Vagina (tissue), 2 donors: Measurements from ENCODE around the gene PRM1. TPM values are rescaled to one million over a fixed set of nuclear protein-coding genes. Genes with fewer than 3 reads are reported as not detected.

ENCODE experiments used
- DNase-seq, 2 donors: peaks; one replicate each; pipeline ENCODE4 v3.0.0-alpha.2; 2017; ENCODE audit errors: extremely low spot score in 2 of 2
- H3K27ac ChIP-seq: fragments of 200-600 bp; sonication (generic); one replicate; pipeline ENCODE4 v1.5.1; 2019
- H3K27me3 ChIP-seq: fragments of 200-600 bp; sonication (generic); one replicate; pipeline ENCODE4 v1.5.1; 2019
- H3K36me3 ChIP-seq, 2 donors: fragments of 200-600 bp; sonication (generic); one replicate each; pipeline ENCODE4 v1.5.1; 2017 to 2019
- H3K4me1 ChIP-seq: fragments of 200-600 bp; sonication (generic); one replicate; pipeline ENCODE4 v1.5.1; 2019
- H3K4me3 ChIP-seq, 2 donors: fragments of 200-600 bp; sonication (generic); 1 replicate in 1 of 2; 2 replicates in 1 of 2; pipeline ENCODE4 v1.5.1; 2016 to 2019
- H3K9me3 ChIP-seq: fragments of 200-600 bp; sonication (generic); one replicate; pipeline ENCODE4 v1.5.1; 2019
- CTCF ChIP-seq, 3 experiments: fragments of 450-650 bp in 2 of 3; fragments of 200-600 bp in 1 of 3; sonication (generic) in 1 of 3; IDR thresholded peaks; one replicate each; pipeline ENCODE4 v1.5.1; 2017 to 2019; ENCODE audit warnings: antibody characterized with exemption in 3 of 3, mild to moderate bottlenecking in 2 of 3, moderate library complexity in 2 of 3
- POLR2A ChIP-seq, 2 donors: fragments of 450-650 bp; IDR thresholded peaks; one replicate each; pipeline ENCODE4 v1.6.1; 2017; ENCODE audit warnings: antibody characterized with exemption in 2 of 2, mild to moderate bottlenecking in 2 of 2, moderate library complexity in 2 of 2
- POLR2AphosphoS5 ChIP-seq, 2 donors: sonication (generic); formaldehyde crosslinking; IDR thresholded peaks; one replicate each; pipeline ENCODE4 v1.9.0; 2017; ENCODE audit warnings: antibody characterized with exemption in 2 of 2, mild to moderate bottlenecking in 2 of 2, low read depth in 1 of 2; ENCODE audit not compliant: insufficient read depth in 1 of 2
- intact Hi-C: fragments of 100-400 bp; cut with DNase I; formaldehyde crosslinking; loops from one replicate; pipeline ENCODE4 v1.15.1; 2023
- total RNA-seq: library from RNA; depleted of rRNA; stranded (reverse); fragments of >200 nt; gene quantifications from one replicate; pipeline ENCODE4 v1.2.3, GENCODE V29; 2016

Gene PRM1
- total RNA-seq, 1 donor from 2014 or later = not detected

- TF ChIP-seq POLR2A (IDR thresholded peaks at IDR 0.05) (no peak), POLR2AphosphoS5 (IDR thresholded peaks at IDR 0.05; ENCODE audit: insufficient read depth in 1 of 2, low read depth in 1 of 2) (no peak), CTCF (IDR thresholded peaks at IDR 0.05) (no peak)
- intact Hi-C loops = no loop called here
- no peaks in the 10 kb centered on the region for H3K27me3 ChIP-seq
Observed at GRCh38 chr16:11306381-11306780, 25.3 kb upstream of the PRM1 start.

GRCh38 chr16:11303405-11304138 is 22.4 kb upstream of the PRM1 start:
- intact Hi-C loops = no loop called here
- Histone ChIP-seq H3K27ac (no peak overlapping the region), H3K36me3 (no peaks in the 10 kb centered on the region), H3K4me1 (no peaks in the 10 kb centered on the region), H3K27me3 (no peaks in the 10 kb centered on the region), H3K9me3 (no peaks in the 10 kb centered on the region), H3K4me3 (no peak overlapping the region)
- DNase-seq = no peak
- TF ChIP-seq POLR2AphosphoS5 (IDR thresholded peaks at IDR 0.05; ENCODE audit: insufficient read depth in 1 of 2, low read depth in 1 of 2) (no peak), CTCF (IDR thresholded peaks at IDR 0.05) (no peak), POLR2A (IDR thresholded peaks at IDR 0.05) (no peak)

More at GRCh38 chr16:11306381-11306780, 25.3 kb upstream of the PRM1 start:
- Histone ChIP-seq H3K36me3 (no peaks in the 10 kb centered on the region), H3K4me3 (no peak overlapping the region), H3K9me3 (no peaks in the 10 kb centered on the region), H3K4me1 (no peaks in the 10 kb centered on the region), H3K27ac (no peak overlapping the region)
- no peak for DNase-seq

- Histone ChIP-seq H3K9me3 (no peaks in the 10 kb centered on the region), H3K27me3 (no peaks in the 10 kb centered on the region), H3K4me1 (peaks cover 3% of the 10 kb centered on the region), H3K36me3 (no peaks in the 10 kb centered on the region), H3K4me3 (no peak overlapping the region), H3K27ac (no peak overlapping the region)
- DNase-seq = no peak
- TF ChIP-seq CTCF (IDR thresholded peaks at IDR 0.05) = no peak
- TF ChIP-seq POLR2A (IDR thresholded peaks at IDR 0.05) = no peak
- TF ChIP-seq POLR2AphosphoS5 (IDR thresholded peaks at IDR 0.05; ENCODE audit: insufficient read depth in 1 of 2, low read depth in 1 of 2) = no peak
- intact Hi-C loops = no loop called here
Observed at GRCh38 chr16:11302977-11303376, 21.8 kb upstream of the PRM1 start.

- peaks cover 14% of the 10 kb centered on the region for H3K4me1 ChIP-seq
- intact Hi-C loops = no loop called here
- H3K9me3 ChIP-seq = no peaks in the 10 kb centered on the region
- H3K27ac ChIP-seq = no peak overlapping the region
- TF ChIP-seq POLR2A (IDR thresholded peaks at IDR 0.05) (no peak), CTCF (IDR thresholded peaks at IDR 0.05) (no peak), POLR2AphosphoS5 (IDR thresholded peaks at IDR 0.05; ENCODE audit: insufficient read depth in 1 of 2, low read depth in 1 of 2) (no peak)
- no peak overlapping the region for H3K4me3 ChIP-seq
- DNase-seq = no peak
- no peaks in the 10 kb centered on the region for H3K36me3 ChIP-seq
- no peaks in the 10 kb centered on the region for H3K27me3 ChIP-seq
Observed at GRCh38 chr16:11301645-11302501, 20.7 kb upstream of the PRM1 start.

GRCh38 chr16:11300560-11300892 is 19.4 kb upstream of the PRM1 start:
- H3K9me3 ChIP-seq = no peaks in the 10 kb centered on the region
- H3K27me3 ChIP-seq = no peaks in the 10 kb centered on the region
- no peak overlapping the region for H3K27ac ChIP-seq
- intact Hi-C loops = no loop called here
- TF ChIP-seq CTCF (IDR thresholded peaks at IDR 0.05) = no peak
- no peak for TF ChIP-seq POLR2AphosphoS5 (IDR thresholded peaks at IDR 0.05; ENCODE audit: insufficient read depth in 1 of 2, low read depth in 1 of 2)
- TF ChIP-seq POLR2A (IDR thresholded peaks at IDR 0.05) = no peak
- H3K4me1 ChIP-seq = peaks cover 17% of the 10 kb centered on the region
- H3K36me3 ChIP-seq = no peaks in the 10 kb centered on the region
- H3K4me3 ChIP-seq = no peak overlapping the region
- no peak for DNase-seq
